Prostate gland (tissue), 2 donors: Measurements from ENCODE around the gene GPR26. TPM values are rescaled to one million over a fixed set of nuclear protein-coding genes. Genes with fewer than 3 reads are reported as not detected.

Experiments used
- DNase-seq: peaks from one replicate; pipeline ENCODE4 v3.0.0-alpha.2; 2019; ENCODE audit warnings: low spot score
- H3K27ac ChIP-seq, 2 donors: fragments of 200-600 bp; sonication (generic); 2 replicates each; pipeline ENCODE4 v1.5.1; 2017 to 2019
- H3K27me3 ChIP-seq: fragments of 200-600 bp; sonication (generic); replicated peaks from 2 replicates; pipeline ENCODE4 v1.5.1; 2019; ENCODE audit not compliant: insufficient read depth
- H3K36me3 ChIP-seq, 2 donors: fragments of 200-600 bp; sonication (generic); 1 replicate in 1 of 2; 2 replicates in 1 of 2; pipeline versions ENCODE4 v1.5.1 to v1.8.1; 2017 to 2019
- H3K4me1 ChIP-seq: fragments of 200-600 bp; sonication (generic); replicated peaks from 2 replicates; pipeline ENCODE4 v1.5.1; 2019
- H3K4me3 ChIP-seq, 2 donors: fragments of 200-600 bp; sonication (generic); 2 replicates each; pipeline ENCODE4 v1.5.1; 2017 to 2019
- H3K9me3 ChIP-seq: fragments of 200-600 bp; sonication (generic); 2 replicates; pipeline ENCODE4 v1.5.1; 2017
- POLR2A ChIP-seq: fragments of 450-650 bp; IDR thresholded peaks from one replicate; pipeline ENCODE4 v1.6.1; 2016; ENCODE audit warnings: antibody characterized with exemption, mild to moderate bottlenecking
- POLR2AphosphoS5 ChIP-seq: sonication (generic); formaldehyde crosslinking; IDR thresholded peaks from one replicate; pipeline ENCODE4 v1.6.1; 2017; ENCODE audit warnings: antibody characterized with exemption
- WGBS: methylation state at CpG from one replicate; pipeline ENCODE4 v1.1.5; 2018; 5-methylcytosine and 5-hydroxymethylcytosine counted together
- intact Hi-C: fragments of 100-400 bp; cut with DNase I; formaldehyde crosslinking; loops from one replicate; pipeline ENCODE4 v1.14.2; 2022
- total RNA-seq, 2 donors: library from RNA; depleted of rRNA; stranded (reverse); fragments of >200 nt; gene quantifications; one replicate each; pipeline ENCODE4 v1.1.0, GENCODE V29; 2016
- TF ChIP-seq, protein P1 (sequence below), 4 experiments: fragments of 200-600 bp in 2 of 4; fragments of 450-650 bp in 2 of 4; sonication (generic) in 2 of 4; IDR thresholded peaks; 1 replicate in 3 of 4; 2 replicates in 1 of 4; pipeline ENCODE4 v1.5.1; 2016 to 2019; ENCODE audit warnings: antibody characterized with exemption in 4 of 4, mild to moderate bottlenecking in 2 of 4, moderate library complexity in 2 of 4

GPR26 gene
- total RNA-seq, 2 donors from 2014 or later = 0.23 TPM; not detected in 1

- no peak overlapping the region for H3K4me3 ChIP-seq
- H3K27me3 ChIP-seq = no peaks in the 10 kb centered on the region
- 82% methylated on average over 2 of the region's 2 CpGs for WGBS
- TF ChIP-seq POLR2AphosphoS5 (no peak), POLR2A (no peak)
- TF ChIP-seq, protein P1, sequence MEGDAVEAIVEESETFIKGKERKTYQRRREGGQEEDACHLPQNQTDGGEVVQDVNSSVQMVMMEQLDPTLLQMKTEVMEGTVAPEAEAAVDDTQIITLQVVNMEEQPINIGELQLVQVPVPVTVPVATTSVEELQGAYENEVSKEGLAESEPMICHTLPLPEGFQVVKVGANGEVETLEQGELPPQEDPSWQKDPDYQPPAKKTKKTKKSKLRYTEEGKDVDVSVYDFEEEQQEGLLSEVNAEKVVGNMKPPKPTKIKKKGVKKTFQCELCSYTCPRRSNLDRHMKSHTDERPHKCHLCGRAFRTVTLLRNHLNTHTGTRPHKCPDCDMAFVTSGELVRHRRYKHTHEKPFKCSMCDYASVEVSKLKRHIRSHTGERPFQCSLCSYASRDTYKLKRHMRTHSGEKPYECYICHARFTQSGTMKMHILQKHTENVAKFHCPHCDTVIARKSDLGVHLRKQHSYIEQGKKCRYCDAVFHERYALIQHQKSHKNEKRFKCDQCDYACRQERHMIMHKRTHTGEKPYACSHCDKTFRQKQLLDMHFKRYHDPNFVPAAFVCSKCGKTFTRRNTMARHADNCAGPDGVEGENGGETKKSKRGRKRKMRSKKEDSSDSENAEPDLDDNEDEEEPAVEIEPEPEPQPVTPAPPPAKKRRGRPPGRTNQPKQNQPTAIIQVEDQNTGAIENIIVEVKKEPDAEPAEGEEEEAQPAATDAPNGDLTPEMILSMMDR (IDR thresholded peaks at IDR 0.05) = no peak
- no peaks in the 10 kb centered on the region for H3K4me1 ChIP-seq
- DNase-seq = no peak
- intact Hi-C loops = no loop called here
- H3K9me3 ChIP-seq = no peaks in the 10 kb centered on the region
- H3K27ac ChIP-seq = no peak overlapping the region
- H3K36me3 ChIP-seq = no peaks in the 10 kb centered on the region
These were observed 44.7 kb upstream of the GPR26 start for GRCh38 chr10:123621492-123621891.

DNA sequence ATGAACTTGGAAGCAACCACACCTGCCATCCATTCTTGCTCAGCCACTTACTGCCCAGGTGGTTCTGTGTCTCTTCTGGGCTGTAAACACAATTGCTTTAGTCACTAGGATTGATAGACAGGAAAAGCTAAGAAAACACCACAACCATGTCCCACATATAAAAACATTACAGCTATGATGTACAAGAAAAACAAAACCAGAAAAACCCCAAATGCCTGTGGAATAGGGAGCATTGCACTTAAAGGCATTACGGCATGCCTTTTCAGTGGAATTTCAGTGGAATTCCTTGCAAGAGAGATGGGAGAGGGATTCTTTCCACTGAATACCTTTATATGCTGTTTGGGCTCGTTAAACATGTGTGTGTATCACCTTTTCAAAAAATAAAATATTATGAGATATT is 44.2 kb upstream of the GPR26 start:
- Histone ChIP-seq H3K4me1 (no peaks in the 10 kb centered on the region), H3K27me3 (no peaks in the 10 kb centered on the region), H3K9me3 (no peaks in the 10 kb centered on the region), H3K27ac (no peak overlapping the region), H3K36me3 (no peaks in the 10 kb centered on the region), H3K4me3 (no peak overlapping the region)
- 66% methylated on average over 2 of the region's 2 CpGs for WGBS
- TF ChIP-seq POLR2A (no peak), POLR2AphosphoS5 (no peak)
- TF ChIP-seq, protein P1 (IDR thresholded peaks at IDR 0.05) = no peak
- intact Hi-C loops = no loop called here
- no peak for DNase-seq

- 90% methylated on average over 2 of the region's 3 CpGs for WGBS
- Histone ChIP-seq H3K4me1 (no peaks in the 10 kb centered on the region), H3K27ac (no peak overlapping the region), H3K27me3 (no peaks in the 10 kb centered on the region), H3K9me3 (no peaks in the 10 kb centered on the region), H3K4me3 (no peak overlapping the region), H3K36me3 (no peaks in the 10 kb centered on the region)
- DNase-seq = no peak
- TF ChIP-seq, protein P1 (IDR thresholded peaks at IDR 0.05) = no peak
- TF ChIP-seq POLR2AphosphoS5 = no peak
- intact Hi-C loops = no loop called here
These were observed 43.8 kb upstream of the GPR26 start for GRCh38 chr10:123622381-123622780.

DNA sequence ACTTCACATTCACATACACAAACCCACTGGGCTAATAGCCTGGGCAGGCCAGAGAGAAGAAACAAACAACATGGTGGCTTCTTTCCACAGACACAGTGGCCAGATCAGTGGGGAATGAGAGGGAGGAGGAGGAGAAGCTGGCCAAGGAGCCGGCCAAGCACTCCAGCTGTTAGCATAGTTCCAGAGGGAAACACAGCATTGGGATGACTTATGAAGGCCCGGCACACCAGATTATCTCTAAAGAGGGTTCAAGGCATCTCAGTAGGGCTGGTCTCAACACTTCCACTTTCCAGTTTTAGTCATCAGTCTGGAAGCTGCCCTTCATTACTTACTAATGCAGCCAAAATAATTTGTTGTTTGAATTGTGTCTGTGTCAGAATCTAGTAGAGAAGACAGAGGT is 42.1 kb upstream of the GPR26 start:
- H3K27me3 ChIP-seq = no peaks in the 10 kb centered on the region
- no peak overlapping the region for H3K4me3 ChIP-seq
- no peak for DNase-seq
- WGBS = 81% methylated on average over 2 of the region's 2 CpGs
- no peak overlapping the region for H3K27ac ChIP-seq
- H3K9me3 ChIP-seq = no peaks in the 10 kb centered on the region
- H3K36me3 ChIP-seq = no peaks in the 10 kb centered on the region
- intact Hi-C loops = no loop called here
- H3K4me1 ChIP-seq = no peaks in the 10 kb centered on the region
- TF ChIP-seq POLR2AphosphoS5 (no peak), POLR2A (no peak)
- TF ChIP-seq, protein P1 (IDR thresholded peaks at IDR 0.05) = no peak

GRCh38 chr10:123633106-123633505 is 33.0 kb upstream of the GPR26 start:
- Histone ChIP-seq H3K36me3 (no peaks in the 10 kb centered on the region), H3K4me1 (no peaks in the 10 kb centered on the region), H3K4me3 (no peak overlapping the region), H3K27ac (no peak overlapping the region), H3K9me3 (no peaks in the 10 kb centered on the region), H3K27me3 (no peaks in the 10 kb centered on the region)
- no peak for TF ChIP-seq POLR2A
- DNase-seq = no peak
- intact Hi-C loops = no loop called here
- WGBS = 83% methylated on average over 3 of the region's 3 CpGs
